Activated T-helper 2 cell treated with anti-CD3 and anti-CD28 coated beads, Interferon-gamma antibody, Interleukin-2, Interleukin-4, amounts not matched to agents 10 μg/mL and 5 μg/mL and 100 μg/mL, durations not matched to agents 14 hours and 24 hours and 36 hours (primary cell): ENCODE data around the gene ZNF771. TPM values are rescaled to one million over a fixed set of nuclear protein-coding genes. Genes with fewer than 3 reads are reported as not detected.

ENCODE experiments used
- DNase-seq: peaks from one replicate; pipeline ENCODE4 v3.0.0; 2021; ENCODE audit warnings: low spot score
- H3K27ac Mint-ChIP-seq: one replicate; pipeline ENCODE4 v1.8.0; 2021; ENCODE audit warnings: mixed read lengths
- H3K27me3 Mint-ChIP-seq: one replicate; pipeline ENCODE4 v1.8.0; 2021; ENCODE audit warnings: low read depth, mixed read lengths
- H3K36me3 Mint-ChIP-seq: one replicate; pipeline ENCODE4 v1.8.0; 2021; ENCODE audit warnings: low read depth, mixed read lengths
- H3K4me1 Mint-ChIP-seq: one replicate; pipeline ENCODE4 v1.8.0; 2021; ENCODE audit warnings: low read depth, mixed read lengths
- H3K4me3 Mint-ChIP-seq: one replicate; pipeline ENCODE4 v1.8.0; 2021; ENCODE audit warnings: low read depth, mild to moderate bottlenecking, moderate library complexity, mixed read lengths
- H3K9me3 Mint-ChIP-seq: one replicate; pipeline ENCODE4 v1.8.0; 2021; ENCODE audit warnings: mixed read lengths
- intact Hi-C: fragments of 100-400 bp; cut with micrococcal nuclease; formaldehyde crosslinking; loops from one replicate; pipeline ENCODE4 v1.15.1; 2023
- total RNA-seq: library from RNA; stranded (reverse); gene quantifications from 2 replicates; pipeline ENCODE4 v1.2.3, GENCODE V29; 2022

Gene ZNF771
- total RNA-seq, 1 donor from 2014 or later, result 8.3 TPM

GRCh38 chr16:30377812-30378235 lies 29.6 kb upstream of the ZNF771 start:
- peaks cover 33% of the 10 kb centered on the region for H3K36me3 Mint-ChIP-seq
- intact Hi-C loops, result loop anchor here (1.0 to 10.0 kb wide), 5 partner anchors 8 to 573 kb away; partner anchors contain the start of genes FBRS, ITGAL, MAZ and TBC1D10B
- peak overlapping the region; percentile 99 for H3K27ac Mint-ChIP-seq
- no peaks in the 10 kb centered on the region for H3K9me3 Mint-ChIP-seq
- peak; percentile 81 for DNase-seq
- H3K27me3 Mint-ChIP-seq, result no peaks in the 10 kb centered on the region
- peak overlapping the region; percentile 81 for H3K4me3 Mint-ChIP-seq
- peaks cover 36% of the 10 kb centered on the region for H3K4me1 Mint-ChIP-seq

- intact Hi-C loops, result loop anchor here (1.0 to 10.0 kb wide), 5 partner anchors 8 to 574 kb away; partner anchors contain the start of genes FBRS, ITGAL, MAZ and TBC1D10B
- Mint-ChIP-seq H3K27me3 (no peaks in the 10 kb centered on the region), H3K27ac (peak overlapping the region; percentile 99), H3K4me1 (peaks cover 37% of the 10 kb centered on the region), H3K36me3 (peaks cover 33% of the 10 kb centered on the region), H3K4me3 (peak overlapping the region; percentile 81), H3K9me3 (no peaks in the 10 kb centered on the region)
- peak; percentile 97 for DNase-seq
Observed at GRCh38 chr16:30378236-30379157, 28.9 kb upstream of the ZNF771 start.

- Mint-ChIP-seq H3K9me3 (no peaks in the 10 kb centered on the region), H3K4me1 (peaks cover 41% of the 10 kb centered on the region), H3K27me3 (no peaks in the 10 kb centered on the region), H3K4me3 (peak overlapping the region; percentile 81), H3K36me3 (peaks cover 33% of the 10 kb centered on the region), H3K27ac (peak overlapping the region; percentile 99)
- intact Hi-C loops, result loop anchor here (2.0 to 10.0 kb wide), 4 partner anchors 28 to 574 kb away; partner anchors contain the start of genes FBRS, ITGAL, MAZ and ZNF771
- DNase-seq, result no peak
Observed at GRCh38 chr16:30379158-30379783, 28.1 kb upstream of the ZNF771 start.

DNA sequence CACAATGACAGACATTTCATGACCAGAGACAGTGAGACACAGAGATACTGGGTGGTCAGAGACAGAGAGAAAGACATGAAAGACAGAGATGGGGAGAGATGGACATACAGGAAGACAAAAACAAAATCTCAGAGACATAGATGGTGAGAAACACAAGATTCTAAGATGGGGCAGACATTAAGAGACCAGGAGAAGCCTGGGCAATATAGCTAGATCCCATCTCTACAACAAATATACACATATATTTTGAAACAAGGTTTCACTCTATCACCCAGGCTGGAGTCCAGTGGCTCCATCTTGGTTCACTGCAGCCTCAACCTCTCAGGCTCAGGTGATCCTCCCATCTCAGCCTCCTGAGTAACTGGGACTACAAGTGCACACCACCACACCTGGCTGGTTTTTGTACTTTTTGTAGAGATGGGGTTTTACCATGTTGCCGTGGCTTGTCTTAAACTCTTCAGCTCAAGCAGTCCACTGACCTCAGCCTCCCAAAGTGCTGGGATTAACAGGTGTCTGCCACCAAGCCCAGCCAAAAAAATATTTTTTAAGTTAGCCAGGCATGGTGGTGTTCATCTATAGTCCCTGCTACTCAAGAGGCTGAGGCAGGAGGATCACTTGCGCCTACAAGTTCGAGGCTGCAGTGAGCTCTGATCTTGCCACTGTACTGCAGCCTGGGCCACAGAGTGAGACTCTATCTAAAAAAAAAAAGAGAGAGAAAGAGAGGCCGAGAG lies 27.2 kb upstream of the ZNF771 start:
- Mint-ChIP-seq H3K27me3 (no peaks in the 10 kb centered on the region), H3K27ac (peak overlapping the region; percentile 97), H3K36me3 (peaks cover 33% of the 10 kb centered on the region), H3K4me3 (peak overlapping the region; percentile 81), H3K4me1 (peaks cover 41% of the 10 kb centered on the region), H3K9me3 (no peaks in the 10 kb centered on the region)
- intact Hi-C loops, result no loop called here
- DNase-seq, result no peak

GRCh38 chr16:30380803-30381208 lies 26.6 kb upstream of the ZNF771 start:
- Mint-ChIP-seq H3K9me3 (no peaks in the 10 kb centered on the region), H3K36me3 (peaks cover 33% of the 10 kb centered on the region), H3K4me1 (peaks cover 41% of the 10 kb centered on the region), H3K27ac (peak overlapping the region; percentile 97), H3K4me3 (peak overlapping the region; percentile 81), H3K27me3 (no peaks in the 10 kb centered on the region)
- intact Hi-C loops, result no loop called here
- no peak for DNase-seq

- Mint-ChIP-seq H3K4me3 (peak overlapping the region; percentile 81), H3K27ac (peak overlapping the region; percentile 97), H3K9me3 (no peaks in the 10 kb centered on the region), H3K27me3 (no peaks in the 10 kb centered on the region), H3K4me1 (peaks cover 41% of the 10 kb centered on the region), H3K36me3 (peaks cover 33% of the 10 kb centered on the region)
- intact Hi-C loops, result loop anchor here (1.0 kb wide), 1 partner anchor 14 kb away; the partner anchor contains the start of gene ZNF48
- DNase-seq, result no peak
Observed at GRCh38 chr16:30381291-30382041, 25.9 kb upstream of the ZNF771 start.

DNA sequence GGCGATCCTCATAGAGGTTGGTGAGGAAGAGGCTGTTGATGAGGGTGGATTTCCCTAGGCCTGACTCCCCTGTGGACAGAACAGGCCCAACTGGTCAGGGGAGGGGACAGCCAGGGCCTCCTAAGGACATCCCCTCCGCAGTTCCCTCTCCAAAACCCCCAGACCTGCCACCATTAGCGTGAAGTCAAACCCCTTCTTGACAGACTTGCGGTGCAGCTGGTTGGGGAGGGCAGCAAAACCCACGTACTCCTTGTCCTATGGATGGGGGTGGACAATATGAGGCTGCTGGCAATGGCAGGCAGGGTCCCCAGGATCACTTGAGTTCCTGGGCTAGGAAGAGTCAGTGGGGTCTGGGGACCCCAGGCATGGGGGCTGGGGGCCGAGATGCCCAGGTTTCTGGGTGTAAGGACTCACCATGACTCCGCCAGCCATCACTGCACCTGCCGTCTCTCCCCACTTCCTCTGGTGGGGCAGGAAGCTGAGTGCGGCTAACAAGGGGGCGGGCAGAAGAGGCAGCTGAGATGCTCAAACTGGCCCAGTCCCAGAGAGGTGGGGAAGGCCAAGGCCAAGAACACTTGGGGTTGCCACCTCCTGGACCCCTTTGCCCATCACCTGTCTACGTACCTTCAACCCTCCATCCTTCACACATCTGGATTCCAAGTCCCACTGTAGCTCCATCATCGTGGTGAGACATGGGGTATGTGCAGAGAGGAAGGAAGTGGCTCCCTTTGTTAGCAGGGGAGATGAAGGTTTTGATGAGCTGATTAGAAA lies 25.1 kb upstream of the ZNF771 start, which contains the start of gene SEPTIN1:
Gene SEPTIN1 (minus strand): TSS at position 451 of the 771 bp plus-strand sequence. CDS start 19 bp downstream, at position 432.
- no peaks in the 10 kb centered on the region for H3K9me3 Mint-ChIP-seq
- intact Hi-C loops, result loop anchor here (1.0 kb wide), 1 partner anchor 13 kb away; the partner anchor contains the start of gene ZNF48
- H3K27ac Mint-ChIP-seq, result peak within 1 kb of the TSS; percentile 97
- no peaks in the 10 kb centered on the region for H3K27me3 Mint-ChIP-seq
- H3K4me1 Mint-ChIP-seq, result peaks cover 39% of the 10 kb centered on the region
- peaks cover 33% of the 10 kb centered on the region for H3K36me3 Mint-ChIP-seq
- peak; percentile 72 for DNase-seq
- peak within 1 kb of the TSS; percentile 81 for H3K4me3 Mint-ChIP-seq

DNA sequence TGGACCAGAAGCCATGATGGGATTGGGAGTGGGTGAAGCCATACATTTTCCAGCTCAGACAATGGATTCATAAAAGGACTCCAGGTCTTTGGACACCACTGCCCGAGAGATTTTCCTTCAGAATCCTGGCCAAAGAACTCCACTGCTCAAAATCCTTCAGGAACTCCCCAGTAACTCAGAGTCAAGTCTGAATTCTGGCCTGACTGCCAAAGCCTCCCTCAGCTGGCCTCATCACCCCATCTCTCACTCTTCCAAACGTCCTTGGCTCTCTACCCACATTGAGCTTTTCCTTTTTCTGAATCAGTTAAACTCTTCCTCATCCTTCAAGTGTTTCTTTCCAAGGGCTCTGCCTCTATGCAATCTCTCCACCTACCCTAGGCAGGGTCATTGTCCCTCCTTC lies 23.9 kb upstream of the ZNF771 start:
- no peaks in the 10 kb centered on the region for H3K9me3 Mint-ChIP-seq
- peak overlapping the region; percentile 81 for H3K4me3 Mint-ChIP-seq

DNA sequence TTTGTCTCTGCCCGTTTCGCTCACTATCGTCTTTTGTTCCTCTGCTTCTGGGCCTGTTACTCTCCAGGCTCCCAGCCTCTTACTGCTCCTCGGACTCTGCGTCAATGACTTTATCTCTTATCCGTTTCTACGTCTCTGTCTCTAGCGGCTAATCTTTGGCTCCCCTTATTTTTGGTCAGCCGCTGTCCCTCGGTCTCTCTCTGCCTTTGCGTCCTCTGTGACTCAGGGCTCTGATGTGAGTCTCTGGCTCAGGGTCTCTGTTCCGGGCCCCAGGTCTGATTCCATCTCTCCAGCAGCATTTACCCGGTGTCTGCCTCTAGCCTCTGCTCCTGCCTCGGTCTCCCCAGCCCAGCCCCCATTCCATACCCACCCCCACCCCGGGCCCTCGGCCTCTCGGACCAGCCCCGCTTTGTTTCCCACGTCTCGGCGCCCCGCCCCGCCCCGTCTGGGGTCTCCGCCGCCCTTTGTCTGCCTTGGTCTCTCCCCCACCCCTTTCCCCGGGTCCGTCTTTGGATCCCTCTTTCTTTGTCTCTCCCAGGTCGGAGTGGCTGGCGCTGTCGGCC lies 12.7 kb upstream of the ZNF771 start:
- intact Hi-C loops, result loop anchor here (1.0 kb wide), 1 partner anchor 12 kb away; the partner anchor contains the start of gene SEPTIN1
- H3K27ac Mint-ChIP-seq, result peak overlapping the region; percentile 78
- peaks cover 28% of the 10 kb centered on the region for H3K36me3 Mint-ChIP-seq
- peaks cover 26% of the 10 kb centered on the region for H3K4me1 Mint-ChIP-seq
- no peaks in the 10 kb centered on the region for H3K27me3 Mint-ChIP-seq
- DNase-seq, result no peak
- H3K9me3 Mint-ChIP-seq, result no peaks in the 10 kb centered on the region
- peak overlapping the region; percentile 86 for H3K4me3 Mint-ChIP-seq

More for the DNA sequence above, 23.9 kb upstream of the ZNF771 start:
- Mint-ChIP-seq H3K36me3 (peaks cover 29% of the 10 kb centered on the region), H3K27ac (peak overlapping the region; percentile 97), H3K27me3 (no peaks in the 10 kb centered on the region), H3K4me1 (peaks cover 32% of the 10 kb centered on the region)
- intact Hi-C loops, result no loop called here
- DNase-seq, result no peak

DNA sequence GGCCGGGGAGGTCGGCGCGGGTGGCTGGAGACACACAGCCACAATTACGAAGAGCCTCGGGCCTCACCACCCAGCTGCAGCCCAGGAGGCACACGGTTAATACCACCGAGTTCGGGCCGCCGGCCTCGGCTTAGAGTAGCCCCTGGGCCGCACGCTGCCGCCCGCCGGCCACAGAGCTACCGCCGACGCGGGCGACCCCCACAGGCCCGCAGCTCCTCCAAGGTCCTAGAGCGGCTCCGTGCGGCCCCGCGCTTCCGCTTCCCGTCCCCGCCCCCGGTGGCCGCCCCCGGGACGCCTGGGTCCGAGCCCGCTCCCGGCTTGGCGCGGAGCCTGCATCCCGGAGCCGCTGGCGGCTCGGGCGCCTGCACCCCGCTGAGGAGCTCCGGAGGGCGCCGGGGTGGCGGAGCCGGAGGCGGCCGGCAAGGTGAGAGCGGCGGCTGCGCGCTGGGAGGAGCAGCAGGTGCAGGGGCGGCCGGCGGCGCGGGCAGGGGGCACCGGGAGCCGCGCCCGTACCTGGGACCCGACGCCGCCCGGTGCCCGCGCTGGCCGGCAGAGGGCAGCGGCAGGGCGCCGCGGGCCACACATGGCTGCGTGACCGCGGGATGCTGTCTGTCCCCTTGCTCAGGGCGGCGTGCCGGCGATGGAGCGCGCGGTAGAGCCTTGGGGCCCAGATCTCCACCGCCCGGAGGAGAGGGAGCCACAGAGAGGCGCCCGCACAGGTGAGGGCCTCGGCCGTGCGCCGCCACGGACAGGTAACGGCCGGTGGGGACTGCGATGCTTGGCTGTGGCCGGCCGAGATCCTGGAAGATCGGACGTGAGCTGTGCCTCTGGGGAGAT lies 12.0 kb upstream of the ZNF771 start, which contains the start of gene ZNF48:
Gene ZNF48 (plus strand): TSS at position 266 of the 837 bp plus-strand sequence. CDS start 375 bp downstream, at position 641.
- Mint-ChIP-seq H3K27me3 (no peaks in the 10 kb centered on the region), H3K36me3 (peaks cover 28% of the 10 kb centered on the region), H3K27ac (peak within 1 kb of the TSS; percentile 88), H3K4me1 (peaks cover 33% of the 10 kb centered on the region), H3K9me3 (no peaks in the 10 kb centered on the region), H3K4me3 (peak within 1 kb of the TSS; percentile 87)
- peak; percentile 41 for DNase-seq
- intact Hi-C loops, result loop anchor here (1.0 kb wide), 1 partner anchor 13 kb away; the partner anchor contains the start of gene SEPTIN1
